Measurements from ENCODE around the gene BSG. TPM values are rescaled to one million over a fixed set of nuclear protein-coding genes. Genes with fewer than 3 reads are reported as not detected.

BSG gene
- total RNA-seq, 1 experiment from 2014 or later: 1,167 TPM

DNA sequence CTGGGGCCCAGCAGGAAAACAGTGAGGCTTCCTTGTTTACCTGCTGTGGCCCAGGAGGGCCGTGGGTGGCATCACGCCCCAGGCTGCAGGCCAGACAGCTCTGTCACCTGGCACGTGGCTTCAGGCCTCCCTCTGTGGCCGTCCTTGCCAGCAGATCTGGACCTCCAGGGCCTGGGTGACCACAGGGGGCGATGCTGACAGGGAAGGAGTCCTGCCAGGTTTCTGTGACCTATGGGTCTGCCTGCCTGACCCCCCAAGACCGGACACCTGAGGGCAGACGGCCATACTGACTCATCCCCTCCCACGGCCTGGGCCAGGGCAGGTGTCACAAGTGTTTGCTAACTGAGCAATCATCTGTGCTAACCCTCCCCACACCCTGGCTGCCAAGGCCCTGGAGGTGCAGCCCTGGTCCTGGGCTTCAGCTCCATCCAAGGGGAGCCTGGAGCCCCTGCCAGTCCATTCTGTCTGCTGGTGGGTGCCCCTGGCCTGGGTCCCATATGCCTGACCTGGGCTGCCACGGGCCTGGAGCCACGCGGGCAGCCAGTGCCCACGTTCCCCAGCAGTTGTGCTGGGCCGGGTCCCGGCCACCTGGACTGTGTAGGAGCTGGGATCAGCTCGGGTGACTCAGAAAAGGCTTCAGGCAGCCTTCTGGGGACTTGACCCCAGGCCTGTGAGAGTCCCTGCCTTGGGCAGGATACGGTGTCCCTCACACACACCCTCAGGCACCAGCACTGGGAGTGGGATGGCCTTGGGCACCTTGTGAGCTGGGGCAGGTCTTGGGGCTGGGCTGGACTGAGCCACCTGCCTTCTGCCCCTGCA, 37.2 kb upstream of the BSG start:
- H3K36me3 ChIP-seq (replicated peaks; ENCODE audit: control insufficient read depth, insufficient read depth, low read length): peaks cover 9% of the 10 kb centered on the region
- H3K27me3 ChIP-seq (ENCODE audit: control insufficient read depth, insufficient read depth, low read length): no peaks in the 10 kb centered on the region
- DNase-seq: no peak
- no peak overlapping the region for H3K4me3 ChIP-seq (ENCODE audit: insufficient read depth, low read depth, low read length)

GRCh38 chr19:536031-536880, 36.1 kb upstream of the BSG start:
- H3K27me3 ChIP-seq (ENCODE audit: control insufficient read depth, insufficient read depth, low read length): no peaks in the 10 kb centered on the region
- no peak for DNase-seq
- H3K36me3 ChIP-seq (replicated peaks; ENCODE audit: control insufficient read depth, insufficient read depth, low read length): peaks cover 9% of the 10 kb centered on the region
- no peak overlapping the region for H3K4me3 ChIP-seq (ENCODE audit: insufficient read depth, low read depth, low read length)

DNA sequence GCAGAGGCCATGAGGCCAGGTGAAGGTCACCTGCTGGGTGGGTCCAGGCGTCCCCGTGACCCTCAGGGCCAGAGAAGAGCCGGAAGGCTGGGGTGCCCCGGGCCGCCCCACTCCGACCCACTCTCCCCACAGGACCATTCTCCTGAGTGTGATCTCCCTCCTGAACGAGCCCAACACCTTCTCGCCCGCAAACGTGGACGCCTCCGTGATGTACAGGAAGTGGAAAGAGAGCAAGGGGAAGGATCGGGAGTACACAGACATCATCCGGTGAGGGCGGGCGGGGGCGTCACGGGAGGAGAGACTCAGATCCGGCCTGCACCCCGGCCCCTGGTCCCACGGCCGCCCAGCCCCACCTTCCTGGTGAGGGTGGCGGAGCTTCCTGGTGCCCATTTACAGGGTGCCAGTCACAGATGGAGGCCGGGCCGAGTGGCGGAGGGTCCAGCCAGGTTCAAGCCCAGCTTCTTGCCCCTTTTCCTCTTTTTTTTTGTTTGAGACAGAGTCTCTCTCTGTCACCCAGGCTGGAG, 35.5 kb upstream of the BSG start:
- Histone ChIP-seq H3K27me3 (ENCODE audit: control insufficient read depth, insufficient read depth, low read length) (no peaks in the 10 kb centered on the region), H3K4me3 (ENCODE audit: insufficient read depth, low read depth, low read length) (no peak overlapping the region), H3K36me3 (replicated peaks; ENCODE audit: control insufficient read depth, insufficient read depth, low read length) (peaks cover 9% of the 10 kb centered on the region)
- DNase-seq: no peak

DNA sequence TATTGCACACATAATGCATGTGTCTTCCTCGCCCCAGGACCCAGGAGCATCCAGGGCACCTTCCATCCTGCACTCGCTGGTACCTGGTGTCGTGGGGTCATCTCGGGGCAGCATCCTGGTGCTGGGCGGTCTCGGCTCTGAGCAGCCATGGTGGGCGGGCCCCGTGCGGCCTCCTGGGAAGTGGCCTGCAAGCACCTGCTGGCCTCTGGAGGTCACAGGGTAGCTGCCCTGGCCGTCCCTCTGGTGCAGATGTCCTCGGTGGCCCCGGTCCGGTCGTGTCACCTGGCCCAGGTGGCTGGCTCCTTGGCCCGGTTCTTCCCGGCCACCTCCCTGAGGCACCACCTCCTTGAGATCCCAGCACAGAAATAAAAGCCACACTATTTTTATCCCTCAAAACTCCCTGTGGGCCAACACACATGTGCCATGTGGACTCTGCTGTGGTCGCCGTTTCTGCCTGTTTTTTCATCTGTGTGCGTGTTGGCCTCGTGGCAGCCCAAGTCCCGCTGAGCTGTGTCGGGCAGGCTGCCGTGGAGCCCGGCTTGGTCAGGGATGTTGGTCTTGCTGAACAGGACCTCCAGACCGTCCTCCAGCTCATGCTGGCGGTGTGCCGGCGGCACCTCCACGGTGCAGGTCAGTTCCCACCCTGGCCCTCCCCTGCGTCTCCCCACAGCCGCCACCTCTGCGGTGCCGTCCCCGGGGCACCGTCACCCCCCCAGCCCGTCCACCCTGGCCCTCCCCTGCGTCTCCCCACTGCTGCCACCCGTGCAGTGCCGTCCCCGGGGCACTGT, 33.6 kb upstream of the BSG start:
- peaks cover 9% of the 10 kb centered on the region for H3K36me3 ChIP-seq (replicated peaks; ENCODE audit: control insufficient read depth, insufficient read depth, low read length)
- no peaks in the 10 kb centered on the region for H3K27me3 ChIP-seq (ENCODE audit: control insufficient read depth, insufficient read depth, low read length)
- no peak overlapping the region for H3K4me3 ChIP-seq (ENCODE audit: insufficient read depth, low read depth, low read length)
- no peak for DNase-seq

DNA sequence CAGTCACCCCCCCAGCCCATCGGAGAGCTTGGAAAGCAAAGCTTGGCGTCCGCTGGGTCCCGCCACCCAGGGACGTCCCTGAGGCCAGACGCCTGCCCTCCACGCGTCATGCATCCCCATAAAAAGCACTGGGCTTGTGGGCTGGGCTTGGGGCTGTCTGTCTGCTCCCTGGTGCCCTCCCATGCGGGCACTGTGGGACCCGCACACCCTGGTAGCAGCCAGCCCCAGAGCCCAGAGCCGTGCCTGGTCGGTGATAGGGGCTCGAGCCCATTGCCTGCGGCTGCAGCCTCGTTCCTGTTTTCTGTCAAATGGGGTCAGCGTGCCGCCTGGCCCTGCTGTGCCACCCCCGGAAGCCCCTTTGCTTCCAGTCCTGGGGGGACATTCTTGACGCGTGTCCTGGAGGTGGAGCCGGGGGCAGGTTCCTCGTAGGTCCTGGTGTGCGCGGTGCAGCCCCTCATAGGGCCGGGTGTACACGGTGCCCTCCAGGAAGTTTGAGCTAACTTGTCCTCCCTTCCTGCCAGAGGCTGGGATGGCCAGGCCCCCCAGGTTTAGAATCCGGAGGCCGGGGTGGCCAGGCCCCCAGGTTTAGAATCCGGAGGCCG, 32.9 kb upstream of the BSG start:
- H3K27me3 ChIP-seq (ENCODE audit: control insufficient read depth, insufficient read depth, low read length): no peaks in the 10 kb centered on the region; the same call in 1 of the 2 replicates
- no peak overlapping the region for H3K4me3 ChIP-seq (ENCODE audit: insufficient read depth, low read depth, low read length)
- H3K36me3 ChIP-seq (replicated peaks; ENCODE audit: control insufficient read depth, insufficient read depth, low read length): peaks cover 9% of the 10 kb centered on the region
- no peak for DNase-seq

GRCh38 chr19:540867-541637, 31.3 kb upstream of the BSG start:
- no peak overlapping the region for H3K4me3 ChIP-seq (ENCODE audit: insufficient read depth, low read depth, low read length)
- DNase-seq: no peak
- no peaks in the 10 kb centered on the region; the same call in 1 of the 2 replicates for H3K27me3 ChIP-seq (ENCODE audit: control insufficient read depth, insufficient read depth, low read length)
- H3K36me3 ChIP-seq (replicated peaks; ENCODE audit: control insufficient read depth, insufficient read depth, low read length): peaks cover 7% of the 10 kb centered on the region

DNA sequence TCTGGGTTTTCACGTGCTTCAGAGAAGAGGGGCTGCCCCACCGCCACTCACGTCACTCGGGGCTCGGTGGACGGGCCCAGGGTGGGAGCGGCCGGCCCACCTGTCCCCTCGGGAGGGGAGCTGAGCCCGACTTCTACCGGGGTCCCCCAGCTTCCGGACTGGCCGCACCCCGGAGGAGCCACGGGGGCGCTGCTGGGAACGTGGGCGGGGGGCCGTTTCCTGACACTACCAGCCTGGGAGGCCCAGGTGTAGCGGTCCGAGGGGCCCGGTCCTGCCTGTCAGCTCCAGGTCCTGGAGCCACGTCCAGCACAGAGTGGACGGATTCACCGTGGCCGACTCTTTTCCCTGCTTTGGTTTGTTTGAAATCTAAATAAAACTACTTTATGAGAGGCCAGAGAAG, 30.7 kb upstream of the BSG start:
- Histone ChIP-seq H3K4me3 (ENCODE audit: insufficient read depth, low read depth, low read length) (no peak overlapping the region), H3K36me3 (replicated peaks; ENCODE audit: control insufficient read depth, insufficient read depth, low read length) (peaks cover 4% of the 10 kb centered on the region), H3K27me3 (ENCODE audit: control insufficient read depth, insufficient read depth, low read length) (no peaks in the 10 kb centered on the region; the same call in 1 of the 2 replicates)
- no peak for DNase-seq

DNA sequence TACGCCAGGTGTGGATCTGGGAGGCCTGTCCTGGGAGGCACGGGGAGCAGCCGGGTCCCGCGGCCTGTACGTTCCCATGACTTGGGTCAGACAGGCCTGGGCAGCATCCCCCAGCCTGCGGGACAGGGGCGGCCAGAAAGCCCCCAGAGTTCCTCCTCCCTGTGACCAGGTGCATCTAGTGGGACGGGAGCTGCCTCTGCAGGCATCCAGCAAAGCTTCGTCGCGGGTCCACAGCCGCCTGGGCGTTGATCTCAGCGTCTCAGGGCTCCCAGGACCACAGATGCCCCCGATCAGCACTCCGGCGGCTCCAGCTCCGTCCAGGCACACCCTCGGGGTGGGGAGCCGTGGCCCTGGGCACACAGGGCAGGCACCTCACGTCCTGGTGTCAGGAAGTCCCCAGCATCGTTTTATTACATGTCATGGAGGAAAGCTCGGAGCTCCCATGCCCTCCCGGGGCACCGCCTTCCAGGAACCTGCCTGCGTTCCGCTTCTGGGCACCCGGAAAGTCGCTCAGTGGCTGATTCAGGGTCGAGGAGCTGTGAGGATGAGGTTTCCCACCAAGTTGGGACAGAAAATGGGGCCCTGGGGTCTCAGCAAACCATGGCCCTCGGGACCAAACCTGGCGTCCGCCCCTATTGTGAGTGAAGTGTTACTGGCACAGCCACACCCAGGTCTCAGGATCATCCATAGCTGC, 30.1 kb upstream of the BSG start:
- H3K4me3 ChIP-seq (ENCODE audit: insufficient read depth, low read depth, low read length): no peak overlapping the region
- DNase-seq: no peak
- peaks cover 4% of the 10 kb centered on the region for H3K36me3 ChIP-seq (replicated peaks; ENCODE audit: control insufficient read depth, insufficient read depth, low read length)
- H3K27me3 ChIP-seq (ENCODE audit: control insufficient read depth, insufficient read depth, low read length): no peaks in the 10 kb centered on the region; the same call in 1 of the 2 replicates

GRCh38 chr19:543910-544608, 28.3 kb upstream of the BSG start, which contains the start of gene GZMM:
Gene GZMM, plus strand, starts transcription at chr19:544053. Its CDS starts 19 bp downstream, at chr19:544072.
- no peak for DNase-seq
- Histone ChIP-seq H3K36me3 (replicated peaks; ENCODE audit: control insufficient read depth, insufficient read depth, low read length) (no peaks in the 10 kb centered on the region; the same call in 1 of the 2 replicates), H3K4me3 (ENCODE audit: insufficient read depth, low read depth, low read length) (no peak within 1 kb of the TSS), H3K27me3 (ENCODE audit: control insufficient read depth, insufficient read depth, low read length) (no peaks in the 10 kb centered on the region; the same call in 1 of the 2 replicates)

DNA sequence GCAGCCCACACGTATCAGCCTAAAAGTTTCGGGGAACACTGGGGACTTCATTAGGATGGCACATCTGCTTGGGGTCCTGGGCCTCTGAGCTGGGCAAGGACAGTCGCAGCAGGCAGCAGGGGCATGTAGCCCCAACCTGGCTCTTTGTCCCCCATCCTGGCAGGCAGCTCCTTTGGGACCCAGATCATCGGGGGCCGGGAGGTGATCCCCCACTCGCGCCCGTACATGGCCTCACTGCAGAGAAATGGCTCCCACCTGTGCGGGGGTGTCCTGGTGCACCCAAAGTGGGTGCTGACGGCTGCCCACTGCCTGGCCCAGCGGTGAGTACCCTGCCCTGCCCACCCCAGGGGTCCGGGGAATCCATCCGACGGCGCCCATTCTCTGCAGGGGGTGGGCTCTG, 25.3 kb upstream of the BSG start:
- Histone ChIP-seq H3K36me3 (replicated peaks; ENCODE audit: control insufficient read depth, insufficient read depth, low read length) (no peaks in the 10 kb centered on the region), H3K4me3 (ENCODE audit: insufficient read depth, low read depth, low read length) (no peak overlapping the region), H3K27me3 (ENCODE audit: control insufficient read depth, insufficient read depth, low read length) (no peaks in the 10 kb centered on the region; the same call in none of the 2 replicates)
- no peak for DNase-seq

GRCh38 chr19:547836-548720, 24.3 kb upstream of the BSG start:
- no peak overlapping the region for H3K4me3 ChIP-seq (ENCODE audit: insufficient read depth, low read depth, low read length)
- H3K27me3 ChIP-seq (ENCODE audit: control insufficient read depth, insufficient read depth, low read length): no peaks in the 10 kb centered on the region; the same call in none of the 2 replicates
- no peak for DNase-seq
- H3K36me3 ChIP-seq (replicated peaks; ENCODE audit: control insufficient read depth, insufficient read depth, low read length): no peaks in the 10 kb centered on the region
